Measurements from ENCODE around the gene MED10. TPM values are rescaled to one million over a fixed set of nuclear protein-coding genes. Genes with fewer than 3 reads are reported as not detected.

Gene MED10
- total and polyA plus RNA-seq, 2 donors (not counting 3 experiments of a cell fraction or from before 2014, with no cell fraction given), result 55.6 to 56.3 TPM

DNA sequence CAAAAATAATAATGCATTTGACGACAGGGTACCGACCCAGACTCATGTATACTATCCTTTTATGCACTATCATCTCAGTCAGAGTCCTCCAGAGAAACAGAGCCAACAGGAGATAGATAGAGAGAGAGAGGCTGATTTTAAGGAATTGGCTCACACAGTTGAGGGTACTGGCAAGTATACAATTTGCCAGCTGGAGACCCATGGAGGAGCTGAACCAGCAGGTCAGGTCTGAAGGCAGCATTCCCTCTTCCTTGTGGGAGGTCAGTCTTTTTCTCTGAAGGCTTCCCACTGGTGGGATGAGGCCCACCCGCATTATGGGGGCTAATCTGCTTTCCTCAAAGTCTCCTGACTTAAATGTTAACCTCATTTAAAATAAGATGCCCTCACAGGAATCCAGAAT, 17.3 kb upstream of the MED10 start:
- no peak overlapping the region for H3K4me3 ChIP-seq (replicated peaks in 1 of 3; ENCODE audit: insufficient read depth in 1 of 3, low read depth in 1 of 3, low read length in 3 of 3)
- CTCF ChIA-PET, result no interaction called here
- FAIRE-seq, result no peak

GRCh38 chr5:6395102-6395445, 16.7 kb upstream of the MED10 start:
- no peaks in the 10 kb centered on the region for H3K9me1 ChIP-seq (replicated peaks; ENCODE audit: control insufficient read depth, extremely low read depth, insufficient read depth, low read length)
- H3K79me2 ChIP-seq (ENCODE audit: control insufficient read depth, insufficient read depth, low read length), result no peaks in the 10 kb centered on the region
- H3K4me1 ChIP-seq (ENCODE audit: control insufficient read depth, extremely low read depth, insufficient read depth, low read length), result no peaks in the 10 kb centered on the region
- no peak overlapping the region for H3K9ac ChIP-seq (replicated peaks; ENCODE audit: extremely low read depth, insufficient read depth, low read length)
- intact Hi-C loops (cut with micrococcal nuclease) (no loop called here), dilution Hi-C loops (cut with MboI; ENCODE audit: extremely low pct_ligation_motif_present, low sequenced_read_pairs) (no loop called here)
- no peak overlapping the region for H3K4me3 ChIP-seq (replicated peaks in 1 of 3; ENCODE audit: insufficient read depth in 1 of 3, low read depth in 1 of 3, low read length in 3 of 3)
- CTCF ChIA-PET, result no interaction called here
- POLR2A ChIA-PET, result no interaction called here
- H3K27me3 ChIP-seq (ENCODE audit: control insufficient read depth in 2 of 2, insufficient read depth in 2 of 2, low read length in 2 of 2), result peaks cover 2% of the 10 kb centered on the region in 2 experiments
- no peaks in the 10 kb centered on the region for H4K20me1 ChIP-seq (replicated peaks; ENCODE audit: control insufficient read depth, extremely low read depth, insufficient read depth, low read length)
- no peak overlapping the region for H3K4me2 ChIP-seq (ENCODE audit: insufficient read depth, low read length)
- H3K36me3 ChIP-seq (ENCODE audit: control insufficient read depth in 2 of 2, extremely low read depth in 1 of 2, insufficient read depth in 2 of 2, low read length in 2 of 2), result no peaks in the 10 kb centered on the region
- no peak for DNase-seq (ENCODE audit: low read depth, low spot score)
- no TSS peak for BruUV-seq (replicated peaks)
- no peak for FAIRE-seq
- no peak overlapping the region for H2AFZ ChIP-seq (ENCODE audit: low read depth, low read length)
- H3K27ac ChIP-seq (ENCODE audit: insufficient read depth, low read depth, low read length), result no peak overlapping the region
- H3K9me3 ChIP-seq (replicated peaks; ENCODE audit: control insufficient read depth, insufficient read depth, low read length), result no peaks in the 10 kb centered on the region
- TF ChIP-seq MYC (IDR thresholded peaks at IDR 0.05; ENCODE audit: low read depth, low read length), result no peak
- no peak for TF ChIP-seq CTCF (IDR thresholded peaks at IDR 0.05; ENCODE audit: extremely low read depth in 1 of 2, insufficient read depth in 1 of 2, low read depth in 1 of 2, low read length in 2 of 2)
- TF ChIP-seq FOS (IDR thresholded peaks at IDR 0.05; ENCODE audit: borderline replicate concordance, insufficient read depth, low read length), result no peak
- TF ChIP-seq POLR2A (IDR thresholded peaks at IDR 0.05; ENCODE audit: low read depth, low read length), result no peak
- no peak for TF ChIP-seq EZH2 (IDR thresholded peaks at IDR 0.05; ENCODE audit: borderline replicate concordance, low read depth, low read length, severe bottlenecking)
- TF ChIP-seq, protein P1, sequence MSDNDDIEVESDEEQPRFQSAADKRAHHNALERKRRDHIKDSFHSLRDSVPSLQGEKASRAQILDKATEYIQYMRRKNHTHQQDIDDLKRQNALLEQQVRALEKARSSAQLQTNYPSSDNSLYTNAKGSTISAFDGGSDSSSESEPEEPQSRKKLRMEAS (IDR thresholded peaks at IDR 0.05; ENCODE audit: insufficient read depth, insufficient read length), result no peak
- no peak for TF ChIP-seq GATA2 (IDR thresholded peaks at IDR 0.05; ENCODE audit: insufficient read depth, insufficient read length, low read depth, low read length)
- no peak for TF ChIP-seq JUN (IDR thresholded peaks at IDR 0.05; ENCODE audit: borderline replicate concordance, insufficient read depth, insufficient read length, low read depth)
- no peak for TF ChIP-seq POLR2AphosphoS5 (IDR thresholded peaks at IDR 0.05; ENCODE audit: insufficient read depth, low read depth, low read length)

More for the DNA sequence above, 17.3 kb upstream of the MED10 start:
- H3K36me3 ChIP-seq (ENCODE audit: control insufficient read depth in 2 of 2, extremely low read depth in 1 of 2, insufficient read depth in 2 of 2, low read length in 2 of 2), result no peaks in the 10 kb centered on the region
- no peak overlapping the region for H3K27ac ChIP-seq (ENCODE audit: insufficient read depth, low read depth, low read length)
- intact Hi-C loops (cut with micrococcal nuclease), result no loop called here
- H3K4me1 ChIP-seq (ENCODE audit: control insufficient read depth, extremely low read depth, insufficient read depth, low read length), result no peaks in the 10 kb centered on the region
- no peak for TF ChIP-seq POLR2AphosphoS5 (IDR thresholded peaks at IDR 0.05; ENCODE audit: insufficient read depth, low read depth, low read length)
- no peak for TF ChIP-seq JUN (IDR thresholded peaks at IDR 0.05; ENCODE audit: borderline replicate concordance, insufficient read depth, insufficient read length, low read depth)
- POLR2A ChIA-PET, result no interaction called here
- H2AFZ ChIP-seq (ENCODE audit: low read depth, low read length), result no peak overlapping the region
- dilution Hi-C loops (cut with MboI; ENCODE audit: extremely low pct_ligation_motif_present, low sequenced_read_pairs), result no loop called here
- no peak for DNase-seq (ENCODE audit: low read depth, low spot score)
- H3K4me2 ChIP-seq (ENCODE audit: insufficient read depth, low read length), result no peak overlapping the region
- H3K79me2 ChIP-seq (ENCODE audit: control insufficient read depth, insufficient read depth, low read length), result no peaks in the 10 kb centered on the region
- no peaks in the 10 kb centered on the region for H3K9me1 ChIP-seq (replicated peaks; ENCODE audit: control insufficient read depth, extremely low read depth, insufficient read depth, low read length)
- no TSS peak for BruUV-seq (replicated peaks)
- H4K20me1 ChIP-seq (replicated peaks; ENCODE audit: control insufficient read depth, extremely low read depth, insufficient read depth, low read length), result no peaks in the 10 kb centered on the region
- peaks cover 2% of the 10 kb centered on the region in 2 experiments for H3K27me3 ChIP-seq (ENCODE audit: control insufficient read depth in 2 of 2, insufficient read depth in 2 of 2, low read length in 2 of 2)
- no peaks in the 10 kb centered on the region for H3K9me3 ChIP-seq (replicated peaks; ENCODE audit: control insufficient read depth, insufficient read depth, low read length)
- H3K9ac ChIP-seq (replicated peaks; ENCODE audit: extremely low read depth, insufficient read depth, low read length), result no peak overlapping the region

Data from endothelial cell of umbilical vein (primary cell).